Tibial nerve (tissue), 4 donors: ENCODE data around the gene RASEF.

Experiments
- CTCF ChIP-seq, 5 experiments: fragments of 200-600 bp in 3 of 5; fragments of 450-650 bp in 2 of 5; sonication (generic) in 3 of 5; IDR thresholded peaks; one replicate each; pipeline ENCODE4 v1.5.1; 2016 to 2019; ENCODE audit warnings: antibody characterized with exemption in 5 of 5, mild to moderate bottlenecking in 3 of 5, moderate library complexity in 2 of 5
- EP300 ChIP-seq, 2 donors: sonication (generic); formaldehyde crosslinking; IDR thresholded peaks; one replicate each; pipeline ENCODE4 v1.6.1; 2017; ENCODE audit warnings: antibody characterized with exemption in 2 of 2, mild to moderate bottlenecking in 1 of 2

- TF ChIP-seq CTCF (IDR thresholded peaks at IDR 0.05) (no peak), EP300 (IDR thresholded peaks at IDR 0.05) (no peak)
These were observed 28.4 kb downstream of the RASEF start for GRCh38 chr9:83034587-83034986.
